ENCODE results near the gene GPATCH1. TPM values are rescaled to one million over a fixed set of nuclear protein-coding genes. Genes with fewer than 3 reads are reported as not detected.

Gene GPATCH1
- total RNA-seq, 4 donors from 2014 or later, result under 0.01 to 13.1 (median 7.4) TPM

- H3K27me3 ChIP-seq, result no peaks in the 10 kb centered on the region
- no peaks in the 10 kb centered on the region for H3K9me3 ChIP-seq
- H3K27ac ChIP-seq, result peak within 1 kb of the TSS in 1 of 2 donors; percentile 48
- peak in 1 of 4 experiments; percentile 1 for TF ChIP-seq CTCF (IDR thresholded peaks at IDR 0.05)
- no peak for TF ChIP-seq POLR2A (IDR thresholded peaks at IDR 0.05)
- peaks cover 0 to 10% of the 10 kb centered on the region in 2 donors for H3K4me1 ChIP-seq
- no peaks in the 10 kb centered on the region for H3K36me3 ChIP-seq
- intact Hi-C loops (cut with DNase I; ENCODE audit: low total_unique reads), result no loop called here
- DNase-seq, result peak; percentile 54 to 63
- peak within 1 kb of the TSS; percentile 41 to 72 for H3K4me3 ChIP-seq
These were observed 16.0 kb upstream of the GPATCH1 start, which contains the start of gene RHPN2 for GRCh38 chr19:33064792-33065550. TSS of gene RHPN2 (minus strand) at chr19:33064888. CDS start at chr19:33064852, 36 bp downstream.

- intact Hi-C loops (cut with DNase I; ENCODE audit: low total_unique reads), result no loop called here
- no peaks in the 10 kb centered on the region for H3K27me3 ChIP-seq
- DNase-seq, result no peak
These were observed 14.4 kb upstream of the GPATCH1 start for GRCh38 chr19:33066543-33066942.

GRCh38 chr19:33067121-33067520, 13.9 kb upstream of the GPATCH1 start:
- H3K36me3 ChIP-seq, result no peaks in the 10 kb centered on the region
- TF ChIP-seq CTCF (IDR thresholded peaks at IDR 0.05) (no peak), POLR2A (IDR thresholded peaks at IDR 0.05) (no peak)
- H3K27ac ChIP-seq, result no peak overlapping the region
- H3K4me1 ChIP-seq, result peaks cover 0 to 10% of the 10 kb centered on the region in 2 donors
- H3K4me3 ChIP-seq, result no peak overlapping the region
- intact Hi-C loops (cut with DNase I; ENCODE audit: low total_unique reads), result no loop called here
- no peak for DNase-seq
- H3K9me3 ChIP-seq, result no peaks in the 10 kb centered on the region
- H3K27me3 ChIP-seq, result no peaks in the 10 kb centered on the region

More at GRCh38 chr19:33066543-33066942, 14.4 kb upstream of the GPATCH1 start:
- Histone ChIP-seq H3K9me3 (no peaks in the 10 kb centered on the region), H3K27ac (no peak overlapping the region), H3K4me1 (peaks cover 0 to 10% of the 10 kb centered on the region in 2 donors), H3K36me3 (no peaks in the 10 kb centered on the region), H3K4me3 (no peak overlapping the region)
- TF ChIP-seq POLR2A (IDR thresholded peaks at IDR 0.05) (no peak), CTCF (IDR thresholded peaks at IDR 0.05) (no peak)

GRCh38 chr19:33071887-33072286, 9.1 kb upstream of the GPATCH1 start:
- H3K4me1 ChIP-seq, result no peaks in the 10 kb centered on the region
- intact Hi-C loops (cut with DNase I; ENCODE audit: low total_unique reads), result no loop called here
- no peak for DNase-seq

More at GRCh38 chr19:33071887-33072286, 9.1 kb upstream of the GPATCH1 start:
- TF ChIP-seq POLR2A (IDR thresholded peaks at IDR 0.05) (no peak), CTCF (IDR thresholded peaks at IDR 0.05) (no peak)
- H3K4me3 ChIP-seq, result no peak overlapping the region
- no peak overlapping the region for H3K27ac ChIP-seq
- H3K27me3 ChIP-seq, result no peaks in the 10 kb centered on the region
- no peaks in the 10 kb centered on the region for H3K9me3 ChIP-seq
- no peaks in the 10 kb centered on the region for H3K36me3 ChIP-seq

Measured in uterus (tissue), 4 donors.